OCI-LY1 (cell line): ENCODE results near the gene NDUFAB1.

Experiments used
- EZH2 ChIP-seq: fragments of 200-600 bp; sonication (generic), shearing (Covaris generic); IDR thresholded peaks from 2 replicates; pipeline ENCODE4 v1.8.0; 2017; ENCODE audit warnings: borderline replicate concordance, mixed run types, mild to moderate bottlenecking, antibody characterized with exemption, low read length, moderate library complexity, mixed read lengths
- TF ChIP-seq, protein P1 (sequence below): fragments of 200-600 bp; sonication (generic), shearing (Covaris generic); IDR thresholded peaks from 2 replicates; pipeline ENCODE4 v1.5.1; 2017; ENCODE audit warnings: mild to moderate bottlenecking, antibody characterized with exemption, low read length, moderate library complexity, mixed read lengths

DNA sequence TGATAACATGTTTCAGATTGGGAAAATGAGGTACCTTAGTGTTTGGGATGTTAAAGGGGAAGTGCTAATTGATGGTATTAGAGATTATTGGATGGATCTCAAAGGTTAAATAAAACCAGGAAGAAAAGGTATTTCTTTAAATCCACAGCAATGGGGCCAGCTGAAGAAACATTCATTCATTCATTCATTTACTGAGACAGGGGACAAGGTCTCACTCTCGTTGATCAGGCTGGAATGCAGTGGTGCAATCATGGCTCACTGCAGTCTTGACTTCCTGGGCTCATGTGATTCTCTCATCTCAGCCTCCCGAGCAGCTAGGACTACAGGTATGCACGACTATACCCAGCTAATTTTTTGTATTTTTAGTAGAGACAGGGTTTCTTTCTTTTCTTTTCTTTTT lies 58.7 kb downstream of the NDUFAB1 start:
- TF ChIP-seq, protein P1, sequence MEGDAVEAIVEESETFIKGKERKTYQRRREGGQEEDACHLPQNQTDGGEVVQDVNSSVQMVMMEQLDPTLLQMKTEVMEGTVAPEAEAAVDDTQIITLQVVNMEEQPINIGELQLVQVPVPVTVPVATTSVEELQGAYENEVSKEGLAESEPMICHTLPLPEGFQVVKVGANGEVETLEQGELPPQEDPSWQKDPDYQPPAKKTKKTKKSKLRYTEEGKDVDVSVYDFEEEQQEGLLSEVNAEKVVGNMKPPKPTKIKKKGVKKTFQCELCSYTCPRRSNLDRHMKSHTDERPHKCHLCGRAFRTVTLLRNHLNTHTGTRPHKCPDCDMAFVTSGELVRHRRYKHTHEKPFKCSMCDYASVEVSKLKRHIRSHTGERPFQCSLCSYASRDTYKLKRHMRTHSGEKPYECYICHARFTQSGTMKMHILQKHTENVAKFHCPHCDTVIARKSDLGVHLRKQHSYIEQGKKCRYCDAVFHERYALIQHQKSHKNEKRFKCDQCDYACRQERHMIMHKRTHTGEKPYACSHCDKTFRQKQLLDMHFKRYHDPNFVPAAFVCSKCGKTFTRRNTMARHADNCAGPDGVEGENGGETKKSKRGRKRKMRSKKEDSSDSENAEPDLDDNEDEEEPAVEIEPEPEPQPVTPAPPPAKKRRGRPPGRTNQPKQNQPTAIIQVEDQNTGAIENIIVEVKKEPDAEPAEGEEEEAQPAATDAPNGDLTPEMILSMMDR = no peak
- no peak for TF ChIP-seq EZH2
